Medulla oblongata (tissue), 1 donor: Measurements from ENCODE around the gene CPEB2.

Source experiments
- DNase-seq: peaks from one replicate; pipeline ENCODE4 v3.0.0-alpha.2; 2015; ENCODE audit errors: extremely low spot score

The CPEB2 gene

GRCh38 chr4:15001869-15002658 lies at the start of gene CPEB2:
Gene CPEB2, plus strand, starts transcription at chr4:15002481. Its CDS starts 193 bp downstream, at chr4:15002674.
- peak; percentile 97 for DNase-seq

- DNase-seq = no peak
These were observed 43.8 kb upstream of the CPEB2 start for GRCh38 chr4:14958436-14958835.

- no peak for DNase-seq
These were observed 41.0 kb upstream of the CPEB2 start for GRCh38 chr4:14961292-14961691.

- DNase-seq = no peak
These were observed 37.2 kb upstream of the CPEB2 start for GRCh38 chr4:14965071-14965470.

DNA sequence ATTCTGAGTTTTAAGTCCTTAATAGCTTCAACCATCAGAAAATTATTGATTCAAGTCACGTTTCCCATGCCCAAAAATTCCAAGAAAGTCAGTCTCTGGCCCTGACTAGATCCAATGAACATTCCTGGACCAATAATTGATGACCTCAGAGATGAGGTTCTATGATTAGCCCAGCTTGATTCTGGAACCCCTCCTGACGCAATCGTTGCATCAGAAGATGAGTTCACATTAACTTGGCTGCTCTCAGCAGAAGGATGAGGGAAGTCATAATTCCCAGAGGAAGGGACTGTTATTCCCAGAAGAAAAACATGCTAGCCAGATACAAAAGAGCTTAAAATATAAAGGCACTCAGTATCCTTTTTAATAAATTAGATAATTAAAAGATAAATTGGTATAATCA lies 34.3 kb upstream of the CPEB2 start:
- DNase-seq = no peak

DNA sequence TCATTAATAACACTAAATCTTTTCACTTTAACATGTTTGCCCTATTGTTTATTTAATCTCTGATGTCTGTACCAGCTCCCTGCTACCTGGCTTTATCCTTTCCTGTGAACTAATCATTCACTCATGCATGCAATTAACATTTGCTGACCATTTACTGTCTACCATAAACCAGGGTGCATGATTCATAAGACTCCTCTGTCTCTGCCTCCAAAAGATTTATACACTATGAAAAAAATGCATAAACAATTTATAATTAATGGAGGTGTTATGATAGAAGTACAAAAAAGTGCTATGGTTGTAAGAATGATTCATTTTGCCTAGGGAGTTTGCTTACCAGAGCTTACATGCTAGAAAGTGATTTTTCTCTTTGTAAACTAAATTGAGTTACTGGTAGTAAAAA lies 24.5 kb upstream of the CPEB2 start:
- no peak for DNase-seq

- DNase-seq = no peak
These were observed 17.8 kb upstream of the CPEB2 start for GRCh38 chr4:14984448-14984847.

- no peak for DNase-seq
These were observed 17.1 kb upstream of the CPEB2 start for GRCh38 chr4:14985161-14985560.

- DNase-seq = no peak
These were observed 16.4 kb upstream of the CPEB2 start for GRCh38 chr4:14985843-14986242.

DNA sequence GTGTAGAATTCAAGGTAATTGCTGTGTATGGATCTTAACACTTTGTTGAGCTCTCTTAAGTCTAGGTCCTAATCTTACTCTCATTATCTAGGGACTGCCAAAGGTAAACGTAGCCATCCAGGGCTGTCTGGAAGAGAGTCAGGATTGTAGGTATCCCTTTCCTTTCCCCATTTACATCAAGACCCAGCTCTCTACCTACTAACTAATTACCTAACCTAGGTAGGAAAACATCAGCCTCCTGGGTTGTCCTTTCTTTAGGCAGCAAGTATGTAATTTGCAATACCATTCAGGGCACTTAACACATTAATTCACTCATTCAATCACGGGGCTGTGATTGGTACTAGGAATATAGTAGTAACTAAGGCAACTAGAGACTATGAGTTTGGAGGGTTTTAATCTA lies 15.2 kb upstream of the CPEB2 start:
- no peak for DNase-seq

DNA sequence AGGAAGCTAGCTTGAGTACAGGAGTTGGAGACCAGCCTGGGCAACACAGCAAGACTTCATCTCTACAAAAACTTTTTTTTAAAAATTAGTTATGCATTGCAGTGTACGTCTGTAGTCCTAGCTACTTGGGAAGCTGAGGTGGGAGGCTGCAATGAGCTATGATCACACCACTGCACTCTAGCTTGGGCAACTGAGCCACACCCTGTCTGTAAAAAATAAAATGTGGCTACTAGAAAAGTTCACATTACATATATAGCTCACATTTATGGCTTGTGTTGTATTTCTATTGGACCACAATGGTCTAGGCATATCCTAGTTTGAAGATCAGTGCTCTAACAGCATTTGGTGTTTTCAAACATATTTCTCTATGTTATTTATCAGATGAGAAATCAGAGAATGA lies 11.8 kb upstream of the CPEB2 start:
- no peak for DNase-seq

- DNase-seq = no peak
These were observed 8.0 kb upstream of the CPEB2 start for GRCh38 chr4:14994242-14994641.

DNA sequence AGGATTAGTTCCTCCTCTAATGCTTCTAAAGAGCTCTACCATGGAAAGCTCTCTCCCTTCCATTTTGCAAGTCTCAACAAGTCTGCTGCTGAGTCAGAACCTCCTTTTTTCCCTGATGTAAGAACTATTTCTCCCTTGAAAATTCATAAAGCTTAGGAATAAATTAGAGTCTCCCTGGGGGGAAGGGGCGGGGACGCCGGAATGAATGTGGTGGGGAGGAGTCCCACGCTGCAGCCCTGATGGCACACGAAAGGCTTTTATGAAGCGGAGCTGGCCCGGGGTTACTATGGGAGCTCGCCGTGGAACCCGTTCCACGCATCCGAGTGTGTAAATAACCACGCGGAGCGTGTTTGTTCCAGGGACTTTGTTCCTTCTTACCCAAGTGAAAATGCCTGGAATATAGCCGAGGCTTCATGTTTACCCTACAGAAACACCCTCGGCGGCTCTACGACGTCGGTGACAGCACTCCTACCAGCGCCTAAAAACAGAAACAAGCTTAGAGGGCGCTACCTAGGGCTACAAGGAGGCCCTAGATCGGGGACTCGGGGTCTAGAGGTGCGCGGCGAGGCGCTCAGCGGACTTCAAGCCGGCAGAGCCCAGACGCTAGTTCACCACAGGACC lies 923 bp upstream of the CPEB2 start:
- DNase-seq = peak; percentile 84

- DNase-seq = peak; percentile 79
These were observed 549 bp downstream of the CPEB2 start for GRCh38 chr4:15002659-15003400.

- no peak for DNase-seq
These were observed 1.2 kb downstream of the CPEB2 start for GRCh38 chr4:15003401-15003890.

DNA sequence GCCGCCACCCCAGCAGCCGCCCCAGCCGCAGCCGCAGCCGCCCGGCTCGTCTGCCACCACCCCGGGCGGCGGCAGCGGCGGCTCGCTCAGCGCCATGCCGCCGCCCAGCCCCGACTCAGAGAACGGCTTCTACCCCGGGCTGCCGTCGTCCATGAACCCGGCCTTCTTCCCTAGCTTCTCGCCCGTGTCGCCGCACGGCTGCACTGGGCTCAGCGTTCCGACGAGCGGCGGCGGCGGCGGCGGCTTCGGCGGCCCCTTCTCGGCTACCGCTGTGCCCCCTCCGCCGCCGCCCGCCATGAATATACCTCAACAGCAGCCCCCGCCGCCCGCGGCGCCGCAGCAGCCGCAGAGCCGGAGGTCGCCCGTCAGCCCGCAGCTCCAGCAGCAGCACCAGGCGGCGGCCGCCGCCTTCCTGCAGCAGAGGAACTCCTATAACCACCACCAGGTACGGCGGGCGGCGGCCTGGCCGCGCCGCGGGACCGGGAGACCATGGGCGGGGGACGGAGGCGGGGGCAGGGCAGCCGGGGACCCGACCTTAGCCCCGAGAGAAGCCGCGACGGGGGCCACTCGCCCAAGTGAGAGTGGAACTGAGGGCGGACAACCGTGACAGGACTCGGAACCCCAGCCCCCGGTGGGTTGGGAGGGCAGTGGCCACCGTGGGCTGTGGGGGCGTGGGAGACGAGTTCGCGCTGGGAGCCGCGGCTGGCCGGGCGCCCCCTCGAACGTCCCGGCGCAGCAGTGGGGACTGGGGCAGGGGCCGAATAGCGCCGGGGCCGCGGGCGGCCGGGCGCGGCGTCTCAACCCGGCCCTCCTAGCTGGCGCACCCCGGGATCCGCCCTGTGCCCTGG lies 1.8 kb downstream of the CPEB2 start:
- DNase-seq = no peak

DNA sequence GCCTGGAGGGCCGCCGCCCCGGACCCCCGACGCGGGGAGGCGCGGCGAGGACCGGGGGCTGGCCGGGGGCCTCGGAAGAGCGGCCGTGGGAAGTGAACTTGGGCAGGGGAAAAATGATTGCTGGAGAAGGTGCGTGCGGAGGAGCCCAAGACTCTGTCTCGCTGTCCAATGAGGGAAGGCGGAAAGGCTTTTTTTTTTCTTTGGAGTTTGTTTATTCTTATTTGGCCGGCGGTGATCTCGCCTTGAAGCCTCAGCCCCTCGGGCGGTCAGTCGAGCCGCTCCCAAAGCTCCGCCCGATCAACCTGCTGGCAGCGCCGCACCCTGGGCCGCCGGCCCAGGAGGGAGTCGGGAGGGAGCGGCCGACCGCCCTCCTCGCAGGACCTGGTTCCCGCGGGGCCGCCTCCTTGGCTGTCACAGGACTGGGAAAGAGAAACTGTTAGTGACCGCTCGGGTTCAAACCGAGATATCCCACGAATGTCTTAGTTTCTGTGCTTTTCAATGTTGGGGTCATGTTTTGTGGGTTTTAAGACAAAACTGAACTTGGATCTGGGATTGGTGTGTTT lies 2.5 kb downstream of the CPEB2 start:
- DNase-seq = peak; percentile 87

- DNase-seq = no peak
These were observed 3.3 kb downstream of the CPEB2 start for GRCh38 chr4:15005474-15006115.

DNA sequence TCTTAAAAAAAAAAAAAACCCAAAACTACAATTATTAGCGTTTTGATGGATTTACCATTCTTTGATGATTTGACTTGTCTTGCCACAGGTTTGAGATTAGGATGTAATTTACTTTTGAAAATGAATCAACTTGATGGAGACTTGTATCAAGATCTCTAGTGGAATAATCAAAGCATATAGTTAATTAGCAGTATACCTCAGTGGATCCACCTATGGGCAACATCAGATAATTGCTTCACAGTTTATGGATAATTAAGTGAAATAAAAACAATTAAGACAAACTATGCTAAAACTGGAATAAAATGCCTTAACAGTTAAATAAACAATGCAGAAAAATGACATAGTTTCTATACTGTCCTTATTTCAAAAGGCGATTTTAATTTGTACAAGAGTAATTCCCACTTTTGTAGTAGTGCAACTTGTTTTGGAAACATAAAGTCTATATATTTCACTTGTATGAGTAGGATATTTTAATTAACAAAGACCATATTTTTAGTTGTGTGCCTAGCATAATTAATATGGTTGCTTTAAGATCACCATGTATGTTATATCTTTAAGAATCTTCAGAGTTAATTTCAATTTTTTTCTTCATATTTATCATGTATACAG lies 4.2 kb downstream of the CPEB2 start:
- DNase-seq = no peak

DNA sequence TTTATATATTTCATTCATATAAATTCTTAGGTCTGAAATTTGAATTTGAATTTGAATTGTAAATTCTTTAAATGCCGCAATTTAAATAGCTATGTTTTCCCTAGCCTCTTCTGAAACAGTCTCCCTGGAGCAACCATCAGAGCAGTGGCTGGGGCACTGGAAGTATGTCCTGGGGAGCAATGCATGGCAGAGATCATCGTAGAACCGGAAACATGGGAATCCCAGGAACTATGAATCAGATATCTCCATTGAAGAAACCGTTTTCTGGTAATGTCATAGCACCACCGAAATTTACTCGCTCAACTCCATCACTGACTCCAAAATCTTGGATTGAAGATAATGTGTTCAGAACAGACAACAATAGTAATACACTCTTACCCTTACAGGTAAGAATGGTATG lies 4.9 kb downstream of the CPEB2 start:
- DNase-seq = no peak
